ENCODE measurements around the gene AMIGO1.

The AMIGO1 gene

DNA sequence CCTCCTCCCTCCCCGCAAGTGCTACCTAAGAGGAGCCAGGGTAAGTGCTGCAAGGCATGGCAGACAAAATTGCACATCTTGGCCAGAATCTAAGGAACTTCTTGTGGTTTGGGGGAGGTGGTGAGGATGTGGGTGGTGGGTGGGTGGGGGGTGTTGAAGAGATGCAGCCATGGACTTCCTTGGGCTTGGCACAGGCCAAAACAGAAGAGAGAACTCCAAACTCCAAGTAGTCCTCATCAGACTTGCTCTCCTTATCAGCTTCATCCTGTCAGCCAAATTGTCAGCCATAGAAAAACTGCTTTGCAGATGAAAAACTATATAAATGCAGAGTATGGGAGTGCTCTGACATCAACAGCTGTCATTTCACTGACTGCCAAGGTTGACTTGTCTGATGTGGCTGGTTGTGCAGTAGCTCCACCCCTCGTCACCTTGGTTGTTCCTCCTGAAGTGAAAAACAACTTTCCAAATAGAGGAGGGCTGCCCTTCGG, 7.1 kb downstream of the AMIGO1 start:
- DNase-seq (ENCODE audit: low read depth), result no peak

DNA sequence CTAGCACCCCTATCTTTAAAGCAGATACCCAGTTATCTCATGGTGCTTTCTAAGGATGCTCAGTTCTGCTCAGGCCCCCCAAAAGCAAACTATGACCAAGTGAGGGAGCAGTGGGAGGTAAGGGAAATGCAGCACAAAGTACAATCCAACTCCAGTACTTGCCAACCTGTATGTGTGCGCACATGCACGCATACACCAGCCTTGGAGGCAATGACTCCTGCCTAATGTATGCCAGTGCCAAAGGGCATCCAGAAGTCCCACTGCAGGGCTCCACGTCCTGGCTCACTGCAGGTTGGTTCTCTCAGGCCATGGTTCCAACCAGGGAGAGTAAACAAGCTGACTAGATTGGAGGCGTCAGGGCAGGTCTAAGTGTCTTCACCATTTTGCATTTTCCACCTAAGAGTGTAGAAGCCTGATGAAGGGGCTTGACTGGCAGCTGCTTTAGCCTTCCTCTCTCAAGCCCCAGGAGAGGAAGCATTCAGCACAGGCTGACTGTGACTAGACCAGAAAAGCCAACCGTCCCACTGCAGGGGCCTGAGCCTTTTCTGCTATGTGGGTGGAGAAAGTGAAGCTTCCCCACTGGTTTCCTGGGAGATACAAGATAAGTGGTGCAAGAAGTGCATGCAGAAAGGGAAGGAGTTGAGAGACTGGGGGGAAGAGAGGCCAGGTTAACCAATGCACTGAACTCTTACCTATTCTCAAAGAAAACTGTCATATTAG, 7.7 kb downstream of the AMIGO1 start:
- DNase-seq (ENCODE audit: low read depth), result no peak

DNA sequence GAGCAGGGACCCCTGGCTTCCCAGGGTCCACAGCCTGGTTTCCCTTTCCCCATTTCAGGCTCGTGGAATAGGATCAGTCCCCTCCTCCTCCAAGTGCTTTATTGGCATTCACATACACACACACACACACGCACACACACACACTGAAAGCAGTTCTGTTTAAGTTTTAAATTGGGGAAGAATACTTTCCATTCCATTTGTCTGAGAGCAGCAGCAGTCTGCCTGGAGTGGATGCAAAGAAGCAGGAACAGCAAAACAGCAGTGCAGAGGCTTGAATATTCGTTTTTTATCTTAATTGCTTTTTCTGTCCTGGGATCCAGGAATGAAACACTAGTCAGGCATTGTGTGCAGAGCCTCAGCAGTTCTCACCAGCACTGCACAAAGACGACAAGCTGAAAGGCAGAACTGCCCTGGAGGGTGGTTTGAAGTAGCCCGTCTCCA, 8.6 kb downstream of the AMIGO1 start:
- peak; percentile 92 for DNase-seq (ENCODE audit: low read depth)

DNA sequence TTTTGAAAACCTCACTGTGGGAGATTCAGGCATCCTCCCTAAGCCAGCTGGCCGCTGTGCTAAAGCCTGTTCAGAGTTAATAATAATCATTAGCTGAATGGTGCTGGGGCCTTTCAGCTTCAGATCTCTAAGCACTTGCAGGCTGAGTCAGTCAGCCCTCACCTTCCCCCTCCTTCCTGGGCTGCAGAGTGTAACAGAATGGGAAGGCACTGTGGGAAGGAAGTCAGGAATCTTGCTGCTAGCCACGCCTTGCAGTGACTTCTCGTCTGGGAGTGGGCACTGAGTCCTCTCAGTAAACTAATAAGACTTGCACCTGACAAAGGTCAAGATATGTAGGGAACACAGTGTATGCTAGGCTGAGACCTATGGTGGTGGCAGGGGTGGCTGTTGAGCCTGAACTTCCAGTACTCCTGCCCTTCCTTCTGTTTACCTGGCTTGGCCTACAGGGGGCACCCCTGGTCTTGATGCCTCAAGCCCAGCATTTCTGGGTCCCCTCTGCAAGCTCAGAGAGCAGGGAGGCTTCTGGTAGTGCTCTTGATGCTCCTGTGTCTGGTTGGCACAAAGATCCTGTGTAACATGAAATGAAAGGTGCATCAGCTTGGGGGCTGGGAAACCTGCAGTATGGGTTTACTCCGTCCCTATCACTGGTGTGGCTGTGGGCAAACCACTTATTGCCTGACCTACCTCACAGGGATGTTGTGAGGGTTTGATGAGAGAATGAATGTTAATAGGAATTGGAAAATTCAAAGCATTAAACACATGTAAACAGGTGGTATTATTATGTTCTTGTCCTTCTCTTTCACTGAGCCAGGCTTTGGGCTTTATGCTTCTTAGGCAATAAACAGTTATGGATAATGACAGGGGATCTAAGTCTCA, 9.6 kb downstream of the AMIGO1 start:
- DNase-seq (ENCODE audit: low read depth), result peak; percentile 88

DNA sequence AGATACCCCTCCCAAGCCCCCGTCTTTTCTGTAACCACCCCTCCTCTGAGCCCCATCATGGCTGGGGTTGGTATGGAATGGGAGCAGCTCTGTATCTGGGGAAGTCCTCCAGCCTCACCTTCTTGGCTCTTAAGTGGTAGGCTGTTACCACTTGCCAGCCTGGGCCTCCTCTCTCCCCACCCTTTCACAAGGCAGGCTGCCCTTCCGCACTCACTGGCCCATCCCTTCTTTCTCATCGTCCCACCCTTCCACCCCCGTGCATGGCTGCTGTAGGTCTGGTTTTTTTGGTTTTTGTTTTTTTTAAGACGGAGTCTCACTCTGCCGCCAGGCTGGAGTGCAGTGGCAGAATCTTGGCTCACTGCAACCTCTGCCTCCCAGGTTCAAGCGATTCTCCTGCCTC, 10.4 kb downstream of the AMIGO1 start:
- no peak for DNase-seq (ENCODE audit: low read depth)

DNA sequence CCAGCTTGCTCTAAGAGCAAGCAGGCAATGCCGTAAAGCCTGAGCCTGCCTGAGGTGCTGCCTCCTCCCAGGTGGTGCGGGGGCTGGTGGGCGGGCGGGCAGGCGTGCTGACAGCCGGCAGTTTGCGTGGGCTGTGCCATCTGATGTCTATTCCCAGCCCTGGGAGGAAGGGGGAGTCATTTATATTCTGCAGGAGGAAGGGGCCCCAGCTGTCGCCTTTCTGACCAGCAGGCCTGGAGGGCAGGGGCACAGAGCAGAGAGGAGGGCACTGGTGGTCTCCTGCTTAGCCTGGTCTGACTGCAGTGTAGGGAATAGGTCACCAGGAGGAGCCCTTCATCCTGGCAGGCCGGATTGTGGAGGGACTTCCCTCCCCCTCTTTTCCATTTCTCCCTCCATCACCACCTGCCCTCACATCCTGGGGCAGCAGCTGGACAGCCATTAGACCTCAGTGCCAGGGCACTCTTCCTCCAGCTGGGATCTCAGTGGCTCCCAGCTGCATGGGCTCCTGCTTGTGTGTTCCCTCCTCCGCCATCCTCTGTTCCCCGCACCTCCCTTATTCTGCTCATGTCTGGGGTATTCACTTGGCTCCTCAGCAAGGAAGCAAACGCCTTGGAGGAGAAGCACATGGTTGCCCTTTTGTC, 11.2 kb downstream of the AMIGO1 start:
- peak; percentile 62 for DNase-seq (ENCODE audit: low read depth)

DNA sequence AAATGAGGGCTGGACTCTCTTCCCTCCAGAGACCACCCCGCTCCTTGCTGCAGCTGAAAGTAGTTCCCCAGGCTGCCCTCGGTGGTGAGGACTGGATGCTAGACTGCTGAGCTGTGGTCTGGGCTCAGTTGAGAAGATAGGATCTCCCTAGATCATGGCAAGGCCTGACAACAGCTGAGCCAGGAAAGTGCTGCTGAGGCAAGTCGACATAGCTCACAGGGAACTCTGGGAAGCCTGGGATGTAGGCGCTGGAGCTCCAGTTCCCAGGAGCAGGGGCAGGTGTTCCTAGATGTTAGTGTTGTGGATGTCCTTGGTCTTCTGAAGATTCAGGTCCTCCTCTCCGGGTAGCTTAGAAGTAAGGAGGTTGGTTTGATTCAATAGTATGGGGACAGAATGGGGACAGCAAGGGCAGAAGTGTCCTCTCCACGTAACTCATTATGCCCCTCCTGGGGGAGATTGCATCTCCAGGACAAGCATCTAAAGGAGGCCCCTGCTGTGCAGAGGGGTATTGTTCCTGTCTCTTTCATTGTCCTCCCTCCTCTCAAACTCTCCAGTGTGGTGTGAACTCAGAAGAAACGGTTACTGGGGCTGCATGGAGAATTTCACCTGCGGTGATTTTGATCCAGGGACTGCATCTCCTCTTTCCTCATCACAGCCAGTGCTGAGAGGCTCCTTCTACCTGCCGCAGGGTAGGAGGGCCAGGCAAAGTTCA, 11.9 kb downstream of the AMIGO1 start:
- DNase-seq (ENCODE audit: low read depth), result no peak

DNA sequence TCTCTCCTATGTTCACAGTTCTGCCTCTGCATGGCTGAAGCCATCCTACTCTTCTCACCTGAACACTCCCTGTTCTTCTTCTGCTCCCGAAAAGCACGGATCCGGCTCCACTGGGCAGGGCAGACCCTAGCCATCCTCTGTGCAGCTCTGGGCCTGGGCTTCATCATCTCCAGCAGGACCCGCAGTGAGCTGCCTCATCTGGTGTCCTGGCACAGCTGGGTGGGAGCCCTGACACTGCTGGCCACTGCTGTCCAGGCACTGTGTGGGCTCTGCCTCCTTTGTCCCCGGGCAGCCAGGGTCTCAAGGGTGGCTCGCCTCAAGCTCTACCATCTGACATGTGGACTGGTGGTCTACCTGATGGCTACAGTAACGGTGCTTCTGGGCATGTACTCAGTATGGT, 13.8 kb downstream of the AMIGO1 start:
- DNase-seq (ENCODE audit: low read depth), result no peak

DNA sequence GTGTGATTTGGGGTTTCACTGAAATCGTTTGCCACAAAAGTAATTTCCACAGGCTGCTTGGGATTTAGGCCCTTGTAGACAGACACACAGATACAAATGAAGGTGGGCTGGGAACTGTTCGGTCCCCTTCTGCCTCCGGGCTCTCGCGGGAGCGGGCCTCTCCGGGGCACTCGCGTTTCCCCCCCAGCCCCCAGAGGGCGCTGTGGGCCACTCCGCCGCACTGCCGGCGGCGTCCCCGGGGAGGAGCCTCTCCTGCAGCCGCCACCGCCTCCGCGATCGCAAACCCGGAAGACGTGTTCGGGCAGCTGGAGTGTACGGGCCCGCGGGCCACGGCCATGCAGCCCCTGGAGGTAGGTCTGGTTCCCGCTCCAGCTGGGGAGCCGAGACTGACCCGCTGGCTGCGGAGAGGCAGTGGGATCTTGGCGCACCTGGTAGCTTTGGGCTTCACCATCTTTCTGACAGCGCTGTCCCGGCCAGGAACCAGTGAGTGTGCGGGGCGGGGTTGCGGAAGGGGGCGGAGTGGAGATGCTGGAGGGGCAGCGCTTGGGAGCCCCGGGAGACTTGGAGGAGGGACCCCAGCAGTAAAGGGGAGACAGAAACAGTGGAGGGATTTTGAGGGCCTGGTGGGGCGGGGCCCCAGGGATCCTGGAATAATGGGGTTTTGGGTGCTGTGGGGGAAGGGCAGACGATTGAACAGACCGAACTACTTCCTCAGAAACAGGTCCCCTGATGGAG, 15.6 kb downstream of the AMIGO1 start, which contains the start of gene CYB561D1:
CYB561D1 (plus strand) TSS at position 290 of the 735 bp plus-strand sequence; CDS start at position 336, 46 bp downstream.
- DNase-seq (ENCODE audit: low read depth), result peak; percentile 85

DNA sequence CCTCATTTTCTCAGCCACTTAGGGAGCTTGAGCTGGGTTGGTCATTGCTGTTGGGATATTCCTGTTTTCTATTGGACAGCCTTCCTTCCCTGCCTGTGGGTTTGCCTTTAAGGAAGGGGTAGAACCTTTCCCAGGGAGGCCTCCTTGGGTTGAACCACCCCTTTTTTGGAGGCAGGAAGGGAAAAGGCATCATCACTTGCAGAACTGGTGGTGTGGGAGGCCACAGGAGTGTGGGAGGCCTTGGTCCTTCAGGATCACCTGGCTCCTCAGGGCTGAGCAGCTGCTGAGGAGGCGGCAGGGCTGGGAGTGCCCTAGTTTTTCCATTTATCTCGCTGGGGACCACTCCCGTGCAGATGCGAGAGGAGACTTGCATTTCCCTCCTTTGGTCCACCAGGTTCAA, 16.3 kb downstream of the AMIGO1 start:
- DNase-seq (ENCODE audit: low read depth), result peak; percentile 36

DNA sequence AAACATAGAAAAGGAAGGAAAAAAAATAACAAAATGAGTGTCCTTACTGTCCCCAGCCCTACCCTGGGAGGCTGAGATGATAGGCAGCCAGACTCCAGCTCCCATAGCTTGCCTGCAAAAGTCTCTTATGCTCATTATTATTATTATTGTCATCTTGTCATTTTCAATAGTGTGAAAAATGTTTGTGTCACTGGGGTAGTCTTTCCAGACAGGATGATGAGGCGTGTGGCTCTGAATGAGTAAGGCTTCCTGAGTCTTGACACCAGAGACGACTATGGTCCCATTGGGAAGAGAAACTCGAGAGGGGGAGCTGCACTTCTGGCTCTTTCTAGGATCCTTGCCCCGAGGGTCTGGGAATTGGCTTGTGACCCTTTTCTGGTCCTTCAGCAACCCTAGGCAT, 16.7 kb downstream of the AMIGO1 start:
- DNase-seq (ENCODE audit: low read depth), result peak; percentile 26

DNA sequence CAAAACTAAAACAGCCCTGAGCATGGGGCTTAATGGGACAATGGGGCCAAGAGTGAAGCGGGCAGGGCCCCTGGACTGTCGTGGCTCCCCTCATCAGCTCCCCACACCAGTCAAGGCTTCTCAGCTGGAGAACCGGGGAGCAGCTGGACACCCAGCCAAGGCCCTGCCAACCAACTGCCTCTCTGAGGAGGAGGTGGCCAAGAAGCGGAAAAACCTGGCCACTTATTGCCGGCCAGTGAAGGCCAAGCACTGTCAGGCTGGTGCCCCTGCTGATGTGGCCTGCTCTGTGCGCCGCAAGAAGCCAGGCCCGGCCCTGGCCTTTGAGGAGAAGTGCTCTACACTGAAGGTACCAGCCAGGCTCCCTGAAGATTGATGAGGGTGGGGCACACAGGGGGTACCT, 18.2 kb downstream of the AMIGO1 start:
- DNase-seq (ENCODE audit: low read depth), result no peak

DNA sequence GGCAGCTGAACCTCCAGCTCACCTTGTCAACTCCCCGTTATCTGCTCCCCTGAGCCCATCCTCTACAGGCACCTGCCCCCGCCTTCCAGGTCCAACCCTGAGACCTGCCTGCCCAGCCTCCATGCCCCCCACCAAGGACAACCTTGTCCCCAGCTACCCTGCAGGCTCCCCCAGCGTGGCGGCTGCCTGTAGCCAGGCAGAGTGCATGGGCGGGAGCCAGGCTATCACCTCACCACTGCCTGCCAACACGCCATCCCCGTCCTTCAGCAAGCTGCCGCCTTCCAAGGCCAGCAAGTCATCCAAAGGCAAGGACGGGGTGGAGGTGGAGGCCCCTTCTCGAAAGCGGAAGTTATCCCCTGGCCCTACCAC, 18.6 kb downstream of the AMIGO1 start:
- DNase-seq (ENCODE audit: low read depth), result no peak

DNA sequence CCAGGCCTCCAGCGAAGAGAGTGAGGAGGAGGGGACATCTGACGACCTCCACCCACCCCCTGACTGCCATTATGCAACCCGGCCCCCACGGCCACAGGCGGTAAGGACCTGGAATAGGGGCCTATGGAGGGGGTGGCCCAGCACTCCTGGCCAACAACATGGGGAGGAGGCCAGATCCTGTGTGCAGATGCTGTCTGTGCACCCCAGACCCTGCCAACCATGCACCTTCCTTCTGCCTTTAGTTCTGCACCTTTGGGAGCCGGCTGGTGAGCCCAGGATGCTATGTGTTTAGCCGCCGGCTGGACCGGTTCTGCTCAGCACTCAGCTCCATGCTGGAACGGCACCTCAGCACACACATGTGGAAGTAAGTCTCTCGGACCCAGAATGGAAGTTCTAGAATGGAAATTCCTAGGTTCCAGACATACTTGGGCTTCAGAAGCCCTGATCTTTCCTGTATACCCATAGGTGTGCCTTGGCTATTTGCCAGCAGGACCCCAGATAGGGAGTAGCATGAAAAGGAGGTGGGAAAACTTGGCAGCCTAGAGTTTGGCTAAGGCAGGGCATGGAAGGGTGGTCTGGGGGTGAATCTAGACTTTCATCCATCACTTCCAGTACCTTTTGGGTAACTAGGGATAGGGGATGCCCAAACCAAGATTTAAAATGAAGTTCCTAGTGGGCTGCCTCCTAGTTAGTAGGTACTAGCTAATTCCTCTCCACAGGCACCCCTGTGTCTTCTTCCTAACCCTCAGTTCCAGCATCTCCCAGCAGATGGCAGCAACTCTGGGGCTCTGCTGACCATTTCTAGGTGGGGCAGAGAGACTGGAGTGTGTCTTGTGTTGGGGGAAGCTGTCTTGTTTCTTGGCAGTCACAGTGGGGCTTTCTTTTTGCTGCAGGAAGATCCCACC, 19.2 kb downstream of the AMIGO1 start:
- peak; percentile 76 for DNase-seq (ENCODE audit: low read depth)

DNA sequence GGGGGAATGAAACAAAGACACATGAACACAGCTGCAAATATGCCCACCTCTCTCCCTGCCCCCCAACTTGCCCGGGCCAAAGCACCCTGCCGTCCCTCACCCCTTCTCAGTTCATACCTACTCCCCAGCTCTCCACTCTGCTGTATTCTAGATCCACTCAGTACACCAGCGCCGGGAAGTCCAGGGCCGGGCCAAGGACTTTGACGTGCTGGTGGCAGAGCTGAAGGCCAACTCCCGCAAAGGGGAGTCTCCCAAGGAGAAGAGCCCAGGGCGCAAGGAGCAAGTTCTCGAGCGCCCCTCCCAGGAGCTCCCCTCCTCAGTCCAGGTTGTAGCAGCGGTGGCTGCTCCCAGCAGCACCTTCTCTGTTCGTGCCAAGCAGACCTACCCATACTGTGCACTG, 20.8 kb downstream of the AMIGO1 start:
- DNase-seq (ENCODE audit: low read depth), result no peak

DNA sequence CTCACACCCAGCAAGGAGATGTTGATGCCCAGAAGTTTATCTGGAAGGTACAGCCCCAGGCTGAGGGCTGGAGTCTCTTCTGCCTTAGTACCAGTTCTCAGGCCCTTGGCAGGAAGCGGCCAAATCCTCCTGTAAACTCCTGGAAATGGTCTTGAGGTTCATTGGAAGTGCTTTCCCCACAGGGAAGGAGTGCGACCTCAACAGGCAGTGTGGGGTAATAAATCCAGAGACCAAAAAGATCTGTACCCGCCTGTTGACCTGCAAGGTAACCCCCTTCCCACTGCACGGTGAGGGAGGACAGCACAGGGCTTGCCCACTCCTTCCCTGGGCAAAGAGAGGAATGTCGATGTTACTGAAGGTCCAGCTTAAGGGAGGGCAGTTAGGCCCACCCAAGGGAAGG, 21.3 kb downstream of the AMIGO1 start:
- DNase-seq (ENCODE audit: low read depth), result no peak

DNA sequence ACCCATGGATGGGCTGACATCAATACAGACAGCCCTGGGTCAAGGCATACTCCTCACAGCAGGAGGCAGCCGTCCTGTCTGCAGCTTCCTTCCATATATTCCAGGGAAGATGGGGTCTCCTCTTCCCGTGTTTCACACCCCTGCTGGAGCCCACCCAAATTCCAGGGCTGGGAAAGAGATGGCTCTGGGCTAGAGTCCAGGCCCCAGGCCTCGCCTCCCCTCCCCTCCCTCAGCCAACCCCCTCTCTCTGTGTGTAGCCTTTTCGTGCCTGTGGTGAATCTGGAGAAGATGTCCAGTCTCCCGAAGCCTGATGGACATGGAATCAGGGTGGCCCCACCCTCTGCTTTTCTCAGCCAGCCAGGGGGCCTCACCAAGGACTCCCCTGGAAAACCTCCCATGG, 22.3 kb downstream of the AMIGO1 start:
- DNase-seq (ENCODE audit: low read depth), result no peak

DNA sequence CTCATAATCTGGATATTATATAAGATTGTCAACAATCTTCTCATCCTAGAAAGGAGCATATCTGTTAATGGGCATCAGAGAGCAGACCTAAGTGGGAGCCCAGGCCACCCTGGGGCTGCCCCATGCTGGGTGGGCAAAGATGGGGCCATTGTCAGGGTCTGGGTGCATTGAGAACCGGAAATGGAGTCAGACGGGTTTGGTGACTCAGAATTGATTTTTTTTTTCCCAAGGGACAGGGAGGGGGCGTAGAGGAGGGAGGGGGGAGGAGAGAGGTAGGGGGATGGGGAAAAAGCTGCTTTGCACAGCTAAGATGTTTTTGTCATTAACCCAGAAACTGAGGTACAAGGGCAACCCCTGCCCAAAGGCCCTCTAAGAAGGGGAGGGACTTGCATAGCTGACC, 24.5 kb downstream of the AMIGO1 start:
- peak; percentile 24 for DNase-seq (ENCODE audit: low read depth)

DNA sequence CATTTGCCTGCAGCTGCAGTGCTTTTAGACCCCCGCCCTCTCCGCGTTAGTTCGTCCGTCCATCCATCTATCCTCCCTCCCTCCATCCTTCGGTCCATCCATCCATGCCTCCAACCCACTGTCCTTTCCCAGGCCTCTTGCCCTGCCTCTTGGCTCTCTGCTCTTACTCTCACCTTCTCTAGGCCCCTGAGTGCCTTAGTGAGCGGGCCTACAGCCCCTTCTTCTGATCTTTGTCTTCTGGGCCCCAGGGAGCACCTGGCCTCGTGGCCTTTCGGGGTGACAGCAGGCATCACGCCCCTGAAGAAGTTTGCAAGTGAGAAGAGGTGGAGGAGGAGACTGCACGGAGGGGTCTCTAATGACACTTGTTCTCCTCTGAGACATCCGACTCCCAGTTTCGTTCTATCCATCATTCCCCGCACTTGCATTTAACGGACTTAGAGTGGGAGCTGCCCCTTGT, 25.0 kb downstream of the AMIGO1 start:
- peak; percentile 27 for DNase-seq (ENCODE audit: low read depth)
